ENCODE data around the gene RAPGEF6.
"Not testable (repeated sequence)": the region's sequence is repeated elsewhere in the genome, so short reads cannot be mapped to it uniquely, and the experiment has no call there.

- TF ChIP-seq POLR2A (IDR thresholded peaks at IDR 0.05; ENCODE audit: low read depth, low read length); SPI1 (IDR thresholded peaks at IDR 0.05; ENCODE audit: low read depth, low read length); POLR2AphosphoS5 (IDR thresholded peaks at IDR 0.05; ENCODE audit: low read depth, low read length); TAF1 (IDR thresholded peaks at IDR 0.05; ENCODE audit: low read depth, low read length); PAX5 (IDR thresholded peaks at IDR 0.05; ENCODE audit: insufficient read depth, low read length, severe bottlenecking); POU2F2 (IDR thresholded peaks at IDR 0.05; ENCODE audit: low read depth, low read length): not testable (repeated sequence)
Measured at GRCh38 chr5:131678273-131678672, 43.2 kb upstream of the RAPGEF6 start.
